GM19238 (cell line): Measurements from ENCODE around the gene DMRT1.

Experiments
- DNase-seq: peaks from one replicate; pipeline ENCODE4 v3.0.0; 2011; ENCODE audit warnings: low spot score; ENCODE audit not compliant: insufficient read length

Gene DMRT1

DNA sequence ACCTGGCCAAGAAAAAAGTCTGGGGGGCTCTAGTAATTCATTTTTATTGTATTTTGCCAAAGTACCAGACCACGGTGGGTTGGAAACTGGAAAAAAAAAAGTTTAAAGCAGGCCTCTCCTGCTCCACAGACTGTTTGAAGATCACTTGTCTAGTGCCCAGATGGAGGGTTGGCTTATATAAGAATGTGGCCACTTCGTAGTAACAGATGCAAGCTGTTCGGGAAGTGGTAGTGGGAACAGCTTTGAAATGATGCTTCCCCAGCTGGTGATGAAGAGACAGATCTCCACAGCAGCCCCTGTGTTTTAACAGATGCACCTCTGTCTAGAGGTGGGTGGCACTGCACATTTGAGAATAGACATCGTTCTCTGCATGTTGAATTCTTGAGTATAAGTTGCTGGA, 80.7 kb downstream of the DMRT1 start:
- DNase-seq: no peak

DNA sequence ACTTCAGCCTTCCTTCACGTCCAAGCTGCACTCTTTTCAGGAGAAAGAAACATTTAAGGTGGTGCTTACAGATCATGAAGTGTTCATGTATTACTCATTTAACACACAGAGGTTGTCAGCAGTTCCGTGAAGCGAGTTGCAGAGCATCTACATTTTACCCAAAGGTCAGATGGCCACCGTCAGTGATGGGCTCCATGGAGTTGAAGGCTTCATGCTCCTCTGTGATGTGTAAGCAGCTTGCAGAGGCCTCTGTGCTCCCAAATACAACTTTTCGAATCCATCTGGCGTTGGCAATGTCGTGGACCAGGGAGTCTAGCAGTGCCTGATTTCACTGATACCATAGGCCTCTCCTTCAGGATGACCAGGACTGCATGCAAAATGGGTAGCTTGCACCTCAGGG, 81.2 kb downstream of the DMRT1 start:
- no peak for DNase-seq

DNA sequence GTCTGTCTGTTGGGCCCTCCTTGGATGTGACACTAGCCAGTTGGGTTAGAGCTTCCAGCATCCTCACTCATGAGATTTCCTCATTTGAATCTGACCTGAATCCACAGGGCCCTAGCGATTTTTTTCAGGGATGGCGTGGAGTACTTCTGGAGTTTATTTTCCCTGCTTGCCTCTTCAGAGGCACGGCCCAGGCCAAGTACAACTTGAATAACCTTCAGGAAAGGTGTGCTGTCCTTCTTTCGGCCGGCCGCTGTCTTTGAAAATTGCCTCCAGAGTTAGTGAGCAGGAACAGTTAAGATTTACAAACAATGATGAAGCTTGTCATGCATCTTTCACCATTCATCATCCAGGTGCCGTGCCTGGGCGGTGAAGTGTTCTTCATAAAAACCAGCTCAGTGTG, 85.5 kb downstream of the DMRT1 start:
- no peak for DNase-seq

DNA sequence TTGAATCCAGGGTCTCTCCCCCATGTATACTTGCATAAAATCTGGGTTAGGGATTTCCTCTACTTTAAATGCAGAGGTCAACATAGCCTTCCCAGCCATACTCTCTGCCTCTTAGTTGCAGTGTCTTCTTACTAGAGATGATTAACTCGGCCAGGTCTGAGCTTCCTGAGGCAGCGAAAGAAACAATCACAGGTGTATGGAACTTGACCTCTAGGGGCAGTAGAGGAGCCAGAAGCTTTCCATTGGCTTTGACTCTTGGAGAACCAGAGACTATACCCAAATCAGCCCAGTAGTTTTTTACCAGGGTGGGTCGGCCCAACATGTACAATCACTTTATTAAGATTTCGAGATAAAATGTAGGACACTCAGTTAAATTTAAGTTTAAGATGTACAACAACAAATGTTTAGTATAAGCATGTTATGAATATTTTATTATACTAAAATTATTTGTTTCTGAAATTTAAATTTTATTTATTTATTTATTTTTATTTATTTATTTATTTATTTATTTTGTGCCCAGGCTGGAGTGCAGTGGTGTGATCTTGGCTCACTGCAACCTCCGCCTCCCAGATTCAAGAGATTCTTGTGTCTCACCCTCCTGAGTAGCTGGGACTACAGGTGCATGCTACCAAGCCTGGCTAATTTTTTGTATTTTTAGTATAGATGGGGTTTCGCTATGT, 87.0 kb downstream of the DMRT1 start:
- peak; percentile 9 for DNase-seq

DNA sequence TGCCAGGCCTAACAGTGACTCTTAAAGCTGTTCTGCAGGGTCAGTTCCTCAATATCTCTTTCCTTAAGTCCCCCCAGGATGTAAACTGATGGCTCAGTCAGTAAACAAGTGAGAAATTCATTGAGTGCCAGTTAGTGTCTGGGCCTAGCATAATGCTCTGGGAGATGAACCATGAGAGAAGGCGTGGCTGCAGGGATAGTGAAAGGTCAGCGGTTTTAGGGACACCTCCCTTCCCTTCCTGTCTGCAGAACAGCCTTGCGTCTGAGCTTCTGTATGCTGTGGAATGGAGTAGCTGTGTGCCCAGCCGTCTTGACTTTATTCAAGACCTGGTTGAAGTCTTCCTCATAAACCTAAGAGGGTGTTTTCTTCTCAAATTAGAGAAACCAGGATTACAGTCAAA, 88.2 kb downstream of the DMRT1 start:
- no peak for DNase-seq

DNA sequence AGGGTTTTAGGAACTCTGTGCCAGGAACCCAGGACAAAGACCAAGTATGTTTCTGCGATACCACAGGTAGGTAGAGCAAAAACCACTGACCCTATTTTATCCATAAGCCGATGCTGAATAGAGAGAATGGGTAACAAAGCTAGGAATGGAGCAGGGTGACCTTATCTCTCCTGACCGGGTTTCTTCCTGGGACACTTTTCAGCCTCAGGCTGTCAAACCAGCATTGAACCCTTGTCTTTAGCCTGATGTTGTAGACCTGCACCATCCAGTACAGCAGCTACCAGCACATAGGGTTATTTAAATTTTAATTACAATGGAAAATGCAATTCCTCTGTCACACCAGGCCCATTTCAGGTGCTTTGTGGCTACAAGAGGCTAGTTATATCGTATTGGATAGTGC, 91.9 kb downstream of the DMRT1 start:
- no peak for DNase-seq

DNA sequence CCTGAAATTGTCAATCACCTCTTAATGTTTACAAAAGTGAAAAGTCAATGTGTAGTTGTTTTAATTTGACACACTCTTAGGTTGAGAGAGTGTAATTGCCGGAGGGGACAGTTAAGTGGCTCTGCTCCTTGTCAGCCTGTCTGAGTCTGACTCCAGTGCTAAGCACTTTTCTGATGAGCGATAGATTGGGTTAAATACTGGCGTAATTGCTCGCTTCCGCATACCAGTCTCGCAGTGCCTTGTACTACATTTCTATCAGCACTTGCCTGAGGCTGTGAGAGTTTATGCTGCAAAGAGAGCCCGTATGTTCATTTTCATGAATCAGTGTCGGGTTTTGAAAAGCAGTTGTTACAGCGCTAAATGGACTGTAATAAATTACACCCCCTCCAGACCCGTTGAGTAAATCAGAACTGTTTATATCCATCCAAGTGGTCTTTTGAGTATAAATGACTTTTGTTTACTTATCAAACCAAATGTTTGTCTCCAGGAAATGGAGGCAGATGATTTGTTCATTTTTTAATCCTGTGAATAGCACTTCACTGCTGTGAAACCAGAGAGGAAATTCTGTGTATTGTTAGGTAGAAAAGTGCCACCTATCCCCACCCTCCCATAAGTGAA, 94.0 kb downstream of the DMRT1 start:
- no peak for DNase-seq

DNA sequence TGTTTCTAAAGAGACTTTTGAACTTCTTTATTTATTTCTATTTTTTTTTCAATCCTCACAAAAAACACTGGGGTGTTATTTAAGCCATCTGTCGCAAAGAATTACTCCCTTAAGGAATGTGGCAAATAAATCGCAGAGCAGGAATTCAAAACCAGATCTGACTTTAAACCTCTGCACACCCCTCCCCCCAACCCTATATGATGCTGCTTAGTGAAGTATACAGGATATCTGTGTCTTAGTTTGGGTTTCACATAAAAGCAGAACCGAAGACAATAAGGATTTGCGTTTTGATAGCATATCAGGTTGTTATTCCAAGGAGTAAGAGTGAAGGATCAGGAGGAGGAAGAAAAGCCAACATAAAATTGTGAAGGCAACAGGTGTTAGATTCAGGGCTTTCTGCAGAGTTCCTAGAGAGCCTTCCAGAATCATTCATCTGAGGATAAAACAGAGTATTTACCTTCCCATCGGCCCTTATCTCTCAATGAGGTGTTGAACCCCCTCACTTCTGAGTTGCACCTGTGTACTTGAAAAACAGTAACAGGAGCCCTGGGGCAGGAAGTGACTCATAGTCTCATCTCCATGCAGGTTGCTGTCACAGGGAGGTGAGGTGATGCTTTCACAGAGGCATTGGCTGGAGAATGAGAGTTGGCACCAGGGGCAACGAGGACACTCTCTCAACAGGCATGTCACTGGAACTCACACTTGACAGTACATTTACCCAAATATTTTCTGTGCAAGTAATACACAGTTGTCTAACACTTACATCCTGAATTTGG, 101.5 kb downstream of the DMRT1 start:
- DNase-seq: no peak

DNA sequence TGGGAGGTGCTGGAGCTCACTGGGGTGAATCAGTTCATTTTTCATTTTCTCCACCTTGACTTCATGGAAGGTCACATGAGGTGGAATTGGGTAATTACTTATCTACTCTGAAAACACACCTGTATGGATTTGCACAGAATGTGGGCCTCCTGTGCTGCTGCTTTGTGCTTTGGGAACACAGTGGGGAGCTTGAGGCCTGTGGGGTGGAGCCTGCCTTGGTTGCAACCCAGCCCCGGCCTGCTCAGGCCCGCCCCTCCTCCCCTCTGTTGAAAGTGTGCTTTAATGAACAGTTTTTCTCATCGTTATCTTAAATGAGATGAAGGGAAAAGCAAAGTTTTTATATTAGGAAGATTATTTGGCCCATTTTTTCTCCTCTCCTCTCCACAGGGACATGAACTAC, 106.5 kb downstream of the DMRT1 start:
- no peak for DNase-seq

DNA sequence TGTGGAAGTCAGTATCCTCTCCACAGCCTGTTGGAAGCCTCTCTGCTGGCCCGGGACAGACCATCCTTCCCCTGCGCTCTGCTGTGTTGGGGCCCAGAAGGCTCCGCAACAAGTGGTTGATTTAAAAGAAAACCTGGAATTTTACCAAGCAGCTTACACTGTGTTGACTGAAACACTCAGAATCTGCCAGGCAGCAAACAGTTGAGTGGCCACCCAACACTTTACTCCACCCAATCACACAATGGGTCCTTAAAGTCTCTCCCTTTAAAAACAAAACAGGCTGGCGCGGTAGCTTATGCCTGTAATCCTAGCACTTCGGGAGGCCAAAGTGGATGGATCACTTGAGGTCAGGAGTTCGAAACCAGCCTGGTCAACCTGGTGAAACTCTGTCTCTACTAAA, 107.0 kb downstream of the DMRT1 start:
- no peak for DNase-seq

DNA sequence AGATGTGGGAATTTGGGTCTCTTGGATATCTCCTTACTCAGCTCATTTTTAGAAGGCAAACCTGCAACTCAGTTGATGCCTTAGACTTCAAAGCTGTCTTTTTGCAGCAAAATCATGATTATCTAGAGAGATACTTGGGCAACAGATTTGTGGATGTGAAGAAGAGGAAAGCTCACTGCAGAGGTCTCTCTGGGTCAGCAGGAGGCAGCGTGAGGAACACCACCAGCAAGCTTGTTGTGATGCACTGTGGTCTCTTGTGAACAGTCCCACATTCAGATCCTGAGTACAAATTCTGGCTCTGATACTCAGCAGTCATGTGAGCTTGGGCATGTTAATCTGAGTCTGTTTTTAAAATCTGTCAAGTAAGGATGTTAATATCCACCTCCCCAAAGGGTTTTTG, 108.6 kb downstream of the DMRT1 start:
- DNase-seq: no peak

DNA sequence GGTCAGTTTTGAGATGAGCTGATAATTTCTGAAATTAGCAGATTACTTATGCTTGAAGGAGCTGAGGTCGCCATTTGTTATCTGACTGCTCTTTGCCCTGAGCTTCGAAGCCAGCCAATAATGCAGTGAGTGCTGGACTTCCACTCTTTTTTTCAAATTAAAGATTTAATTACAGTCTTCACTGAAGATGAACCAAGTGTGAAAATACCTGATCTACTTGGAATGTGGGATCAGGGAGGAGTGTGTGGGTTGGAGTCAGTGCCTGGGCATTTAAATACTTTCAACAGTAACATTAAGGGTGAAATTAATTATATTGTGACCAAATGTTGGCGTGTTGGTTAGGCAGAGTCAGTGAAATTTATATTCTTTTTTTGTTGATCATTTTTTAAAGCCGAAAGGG, 111.0 kb downstream of the DMRT1 start:
- no peak for DNase-seq

DNA sequence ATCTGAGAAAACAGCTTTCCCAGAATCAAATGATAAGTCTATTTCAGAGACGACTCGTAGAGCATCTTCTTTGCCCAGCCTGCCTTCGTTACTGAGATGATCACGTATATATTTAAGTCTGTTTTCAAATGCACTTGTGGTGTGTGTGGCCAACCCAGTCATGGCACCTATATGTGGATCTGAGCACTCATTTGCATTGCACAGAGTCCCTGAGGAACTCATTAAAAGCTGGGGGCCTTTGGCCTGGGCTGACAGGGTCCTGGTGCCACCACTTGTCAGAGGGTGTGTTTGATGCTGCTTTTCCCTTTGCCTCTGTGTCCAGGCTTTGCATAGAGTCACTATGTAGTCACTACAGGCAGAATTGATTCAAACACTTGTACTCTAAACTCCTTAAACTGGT, 117.6 kb downstream of the DMRT1 start:
- no peak for DNase-seq

DNA sequence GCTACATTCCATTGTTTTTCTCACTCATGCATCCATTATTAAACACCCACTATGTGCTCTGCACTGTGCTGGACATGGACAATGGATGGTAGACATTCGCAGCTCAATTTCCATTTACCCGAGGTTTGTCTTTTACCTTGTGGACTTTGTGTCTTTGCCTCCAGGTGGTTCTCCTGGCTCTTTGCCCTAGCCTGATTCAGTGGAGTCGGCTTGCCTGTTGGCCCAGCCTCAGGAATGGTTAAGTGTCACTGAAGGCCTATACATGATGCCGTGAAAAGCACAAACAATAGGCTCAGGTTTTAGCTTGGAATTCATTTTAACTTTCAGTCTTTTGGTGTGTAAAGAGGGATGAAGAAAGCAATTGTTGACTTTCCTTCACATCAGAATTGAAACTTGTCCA, 118.4 kb downstream of the DMRT1 start:
- no peak for DNase-seq

DNA sequence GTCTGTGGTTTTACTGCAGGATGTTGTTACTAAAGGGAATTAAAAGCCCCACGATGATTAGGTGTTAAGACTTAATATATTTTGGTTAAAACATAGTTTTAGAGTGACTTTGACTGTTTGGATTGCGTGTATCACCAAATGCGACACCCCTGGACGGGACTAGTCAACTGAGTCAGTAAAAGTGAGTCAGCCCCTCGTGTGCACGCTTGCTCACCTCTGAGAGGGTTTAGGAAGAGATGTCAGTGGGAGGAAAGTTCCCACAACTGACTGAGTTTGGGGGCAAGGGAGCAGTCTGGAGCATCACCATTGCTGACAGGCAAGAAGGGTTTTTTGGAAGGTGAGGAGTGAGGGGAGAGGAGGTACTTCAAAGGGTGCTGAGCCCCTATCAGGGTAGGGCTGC, 120.5 kb downstream of the DMRT1 start:
- DNase-seq: no peak

DNA sequence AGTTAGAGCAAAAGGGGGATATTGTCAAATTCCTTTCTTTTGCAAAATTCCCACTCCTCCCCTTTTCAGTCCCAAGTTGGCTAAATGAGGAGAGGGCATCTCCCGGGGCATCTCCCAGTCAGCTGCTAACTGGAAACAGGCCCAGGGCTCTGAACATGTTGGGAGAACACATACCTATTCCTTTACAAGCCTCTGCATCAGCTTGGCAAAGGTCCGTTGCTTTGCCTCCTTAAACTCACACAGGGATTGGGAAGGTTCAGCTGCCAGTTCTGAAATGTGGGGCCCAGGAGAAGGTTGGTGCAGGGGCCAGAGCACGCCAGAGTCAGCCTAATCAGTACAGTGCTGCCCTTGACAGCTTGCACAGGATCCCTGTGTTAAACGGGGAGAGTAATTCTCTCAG, 124.0 kb downstream of the DMRT1 start:
- no peak for DNase-seq

DNA sequence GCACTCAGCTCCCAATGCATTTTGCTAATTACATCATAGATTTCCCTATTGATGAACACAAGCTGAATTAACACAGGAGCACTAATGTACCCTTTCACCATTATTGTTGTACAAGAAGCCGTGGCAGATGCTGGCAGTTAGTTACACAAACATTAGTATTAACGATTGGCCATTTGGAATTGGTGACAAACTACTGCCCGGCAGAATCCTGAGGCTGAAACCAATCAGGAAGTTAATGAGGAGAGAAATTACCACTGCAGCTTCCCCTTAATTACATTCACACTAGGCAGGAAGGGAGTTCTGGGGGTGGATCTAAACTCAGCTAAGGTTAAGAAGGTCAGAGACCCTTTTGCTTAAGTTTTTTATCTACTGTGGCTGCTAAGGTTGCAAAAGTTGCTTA, 125.4 kb downstream of the DMRT1 start:
- DNase-seq: no peak

DNA sequence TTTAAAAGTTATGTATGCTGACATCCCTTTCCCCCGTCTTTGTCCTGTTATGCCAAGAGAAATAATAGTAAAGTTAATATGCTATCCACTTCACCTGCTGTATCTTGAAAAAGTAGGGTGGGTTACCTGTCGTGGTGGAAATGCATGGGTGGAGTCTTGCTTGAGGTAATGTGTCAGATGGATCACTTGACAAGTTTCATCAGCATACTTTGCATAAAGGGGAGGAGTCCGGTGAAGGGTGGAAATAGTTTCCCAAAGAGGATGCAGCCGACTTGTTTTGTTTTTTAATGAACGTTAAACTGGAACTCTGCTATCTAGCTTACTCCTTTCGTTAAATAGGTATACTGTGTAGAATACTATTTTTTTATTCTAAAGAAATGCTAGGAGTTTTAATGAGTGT, 125.9 kb downstream of the DMRT1 start:
- DNase-seq: no peak

DNA sequence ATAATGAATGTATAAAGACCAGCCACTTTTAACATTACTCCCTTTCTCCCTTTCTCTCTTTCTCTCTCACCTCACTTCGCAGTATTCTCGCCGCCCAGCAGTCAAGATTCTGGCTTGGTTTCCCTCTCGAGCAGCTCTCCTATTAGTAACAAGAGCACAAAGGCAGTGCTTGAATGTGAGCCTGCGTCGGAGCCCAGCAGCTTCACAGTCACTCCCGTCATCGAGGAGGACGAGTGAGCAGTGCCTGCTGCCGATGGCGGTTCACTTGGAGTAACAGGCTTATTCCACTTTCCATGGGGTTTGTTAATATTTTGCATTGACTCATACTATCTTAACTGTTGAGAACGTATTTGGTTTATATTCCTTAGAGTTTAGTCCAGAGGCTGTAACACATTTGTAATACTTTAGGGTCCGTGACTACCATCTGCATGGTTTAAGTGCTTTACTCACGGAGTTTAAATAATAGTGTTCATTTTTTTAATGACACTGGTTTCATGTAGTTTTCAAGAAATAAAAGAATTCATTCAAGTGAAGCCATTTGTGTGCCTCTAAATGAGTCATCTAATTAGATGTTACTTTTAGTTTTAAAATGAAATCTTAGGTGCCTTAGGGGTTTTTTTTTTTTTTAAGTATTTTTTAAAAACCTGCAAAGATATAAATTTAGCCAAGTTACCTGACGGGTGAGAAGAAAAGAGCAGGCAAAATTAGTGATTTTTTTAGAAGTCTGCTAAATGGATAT, 126.6 kb downstream of the DMRT1 start:
- DNase-seq: no peak

DNA sequence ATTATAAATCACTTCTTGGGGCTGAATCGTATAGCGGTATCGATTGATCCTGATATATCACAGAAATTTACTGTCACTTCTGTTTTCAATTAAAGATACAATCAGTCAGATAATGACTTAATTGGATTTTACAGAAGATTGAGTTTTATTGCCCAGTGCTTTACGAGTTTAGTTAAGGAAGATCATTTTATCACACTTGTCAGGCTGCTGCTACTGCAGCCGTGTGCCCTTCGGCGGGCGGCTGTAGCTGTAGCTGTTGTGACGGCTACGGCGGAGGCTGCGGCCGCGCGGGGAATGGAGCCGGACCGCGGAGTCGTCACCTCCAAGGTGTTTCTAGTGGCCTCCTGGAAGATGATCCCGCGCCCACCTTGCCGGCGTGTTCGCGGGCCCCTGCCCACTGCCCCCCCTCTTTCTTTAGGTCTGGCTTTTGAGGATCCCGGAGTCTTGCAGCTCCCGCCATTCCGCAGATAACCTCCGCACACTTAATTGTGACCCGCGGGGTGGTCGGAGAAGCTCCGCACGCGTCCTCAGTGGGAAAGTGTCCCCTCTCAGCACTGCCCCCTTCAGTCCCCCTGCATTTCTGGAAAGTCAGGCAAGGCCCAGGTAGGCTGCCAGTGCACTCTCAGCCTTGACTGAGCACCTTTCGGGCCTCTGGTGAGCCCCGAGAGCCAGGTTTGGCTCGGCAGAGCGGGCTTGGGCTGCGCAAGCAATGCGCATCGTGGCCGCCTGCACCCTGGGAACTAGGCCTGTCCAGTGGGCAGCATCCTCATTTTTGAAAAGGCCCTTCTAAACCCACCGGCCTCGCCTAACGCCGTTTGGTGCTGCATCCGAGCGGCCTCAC, 128.0 kb downstream of the DMRT1 start:
- no peak for DNase-seq
